Thoracic aorta (tissue), 2 donors: ENCODE data around the gene SIAH1. TPM values are rescaled to one million over a fixed set of nuclear protein-coding genes. Genes with fewer than 3 reads are reported as not detected.

Source experiments
- ATAC-seq: fragments of 150-250 bp; one replicate; pipeline ENCODE4 v1.8.0; 2017; ENCODE audit warnings: low read depth; ENCODE audit not compliant: insufficient number of reproducible peaks, low FRiP score
- DNase-seq: peaks from one replicate; pipeline ENCODE4 v3.0.0-alpha.2; 2020; ENCODE audit warnings: low spot score
- H3K27ac ChIP-seq, 2 donors: fragments of 200-600 bp; sonication (generic); 1 replicate in 1 of 2; 2 replicates in 1 of 2; pipeline ENCODE4 v1.5.1; 2016; ENCODE audit warnings: mild to moderate bottlenecking in 2 of 2, moderate library complexity in 2 of 2
- H3K27me3 ChIP-seq: fragments of 200-600 bp; sonication (generic); replicated peaks from 2 replicates; pipeline ENCODE4 v1.6.0; 2016; ENCODE audit warnings: mild to moderate bottlenecking; ENCODE audit not compliant: insufficient read depth
- H3K36me3 ChIP-seq: fragments of 200-600 bp; sonication (generic); one replicate; pipeline ENCODE4 v1.5.1; 2016
- H3K4me1 ChIP-seq, 2 donors: fragments of 200-600 bp; sonication (generic); 1 replicate in 1 of 2; 2 replicates in 1 of 2; pipeline versions ENCODE4 v1.5.1 to v1.6.0; 2016; ENCODE audit warnings: low read depth in 2 of 2, mild to moderate bottlenecking in 1 of 2; ENCODE audit not compliant: control insufficient read depth in 1 of 2
- H3K4me3 ChIP-seq: fragments of 200-600 bp; sonication (generic); 2 replicates; pipeline ENCODE4 v1.5.1; 2016; ENCODE audit warnings: mild to moderate bottlenecking
- H3K9me3 ChIP-seq: fragments of 200-600 bp; sonication (generic); 2 replicates; pipeline ENCODE4 v1.5.1; 2016
- total RNA-seq, 2 donors: library from RNA; depleted of rRNA; stranded (reverse); fragments of >200 nt; gene quantifications; one replicate each; pipeline versions ENCODE4 v1.1.0 to v1.2.3, GENCODE V29; 2016
- TF ChIP-seq, protein P1 (sequence below): fragments of 200-600 bp; sonication (generic); IDR thresholded peaks from one replicate; pipeline ENCODE4 v1.5.1; 2019; ENCODE audit warnings: antibody characterized with exemption

Gene SIAH1
- total RNA-seq, 2 donors from 2014 or later = 28.2 to 40.8 TPM

DNA sequence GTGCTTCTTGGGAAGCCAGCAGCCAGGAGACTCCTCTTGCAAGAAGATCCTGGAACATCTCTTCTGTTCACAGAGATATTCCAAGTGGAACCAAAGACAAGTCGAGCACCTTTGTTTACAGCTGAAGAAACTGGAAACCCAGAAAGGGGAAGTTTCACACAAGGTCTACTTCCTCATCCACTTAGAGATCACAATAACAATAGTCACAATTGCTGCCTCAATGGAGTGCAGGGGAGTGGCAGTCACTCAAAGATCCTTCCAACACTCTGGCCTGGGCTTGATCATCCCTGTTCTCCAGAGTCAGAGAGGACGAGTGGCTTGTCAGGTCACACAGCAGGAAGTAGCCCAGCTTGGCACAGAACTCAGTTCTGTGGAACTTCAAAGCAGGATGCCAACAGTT is 46.9 kb upstream of the SIAH1 start:
- H3K27me3 ChIP-seq = no peaks in the 10 kb centered on the region
- no peak overlapping the region for H3K4me3 ChIP-seq
- no peak overlapping the region for H3K27ac ChIP-seq
- no peaks in the 10 kb centered on the region for H3K36me3 ChIP-seq
- TF ChIP-seq, protein P1, sequence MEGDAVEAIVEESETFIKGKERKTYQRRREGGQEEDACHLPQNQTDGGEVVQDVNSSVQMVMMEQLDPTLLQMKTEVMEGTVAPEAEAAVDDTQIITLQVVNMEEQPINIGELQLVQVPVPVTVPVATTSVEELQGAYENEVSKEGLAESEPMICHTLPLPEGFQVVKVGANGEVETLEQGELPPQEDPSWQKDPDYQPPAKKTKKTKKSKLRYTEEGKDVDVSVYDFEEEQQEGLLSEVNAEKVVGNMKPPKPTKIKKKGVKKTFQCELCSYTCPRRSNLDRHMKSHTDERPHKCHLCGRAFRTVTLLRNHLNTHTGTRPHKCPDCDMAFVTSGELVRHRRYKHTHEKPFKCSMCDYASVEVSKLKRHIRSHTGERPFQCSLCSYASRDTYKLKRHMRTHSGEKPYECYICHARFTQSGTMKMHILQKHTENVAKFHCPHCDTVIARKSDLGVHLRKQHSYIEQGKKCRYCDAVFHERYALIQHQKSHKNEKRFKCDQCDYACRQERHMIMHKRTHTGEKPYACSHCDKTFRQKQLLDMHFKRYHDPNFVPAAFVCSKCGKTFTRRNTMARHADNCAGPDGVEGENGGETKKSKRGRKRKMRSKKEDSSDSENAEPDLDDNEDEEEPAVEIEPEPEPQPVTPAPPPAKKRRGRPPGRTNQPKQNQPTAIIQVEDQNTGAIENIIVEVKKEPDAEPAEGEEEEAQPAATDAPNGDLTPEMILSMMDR = no peak
- DNase-seq = no peak
- no peaks in the 10 kb centered on the region for H3K9me3 ChIP-seq
- no peak for ATAC-seq
- no peaks in the 10 kb centered on the region for H3K4me1 ChIP-seq

DNA sequence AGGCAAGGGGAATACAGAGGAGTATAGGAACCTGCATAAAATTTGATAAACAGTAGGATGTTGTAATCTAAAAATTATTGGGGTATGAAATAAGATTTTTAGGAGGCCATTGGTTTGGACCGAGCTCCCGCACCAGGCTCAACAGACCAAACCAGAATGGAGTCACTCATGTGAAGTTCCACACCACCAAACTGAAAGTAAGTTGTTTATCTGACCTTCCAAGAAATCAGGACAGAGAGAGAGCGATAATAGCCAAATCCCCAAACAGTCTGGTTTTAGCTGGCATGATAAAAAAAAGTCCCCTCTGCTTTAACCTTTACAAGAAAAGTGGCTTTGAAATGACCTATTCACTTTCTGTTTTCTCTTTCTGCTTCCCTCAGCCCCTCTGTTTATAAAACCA is 45.7 kb upstream of the SIAH1 start:
- ATAC-seq (no peak), DNase-seq (no peak)
- H3K9me3 ChIP-seq = no peaks in the 10 kb centered on the region
- TF ChIP-seq, protein P1 = no peak
- H3K36me3 ChIP-seq = no peaks in the 10 kb centered on the region
- no peak overlapping the region for H3K4me3 ChIP-seq
- H3K4me1 ChIP-seq = no peaks in the 10 kb centered on the region
- H3K27ac ChIP-seq = no peak overlapping the region
- no peaks in the 10 kb centered on the region for H3K27me3 ChIP-seq

DNA sequence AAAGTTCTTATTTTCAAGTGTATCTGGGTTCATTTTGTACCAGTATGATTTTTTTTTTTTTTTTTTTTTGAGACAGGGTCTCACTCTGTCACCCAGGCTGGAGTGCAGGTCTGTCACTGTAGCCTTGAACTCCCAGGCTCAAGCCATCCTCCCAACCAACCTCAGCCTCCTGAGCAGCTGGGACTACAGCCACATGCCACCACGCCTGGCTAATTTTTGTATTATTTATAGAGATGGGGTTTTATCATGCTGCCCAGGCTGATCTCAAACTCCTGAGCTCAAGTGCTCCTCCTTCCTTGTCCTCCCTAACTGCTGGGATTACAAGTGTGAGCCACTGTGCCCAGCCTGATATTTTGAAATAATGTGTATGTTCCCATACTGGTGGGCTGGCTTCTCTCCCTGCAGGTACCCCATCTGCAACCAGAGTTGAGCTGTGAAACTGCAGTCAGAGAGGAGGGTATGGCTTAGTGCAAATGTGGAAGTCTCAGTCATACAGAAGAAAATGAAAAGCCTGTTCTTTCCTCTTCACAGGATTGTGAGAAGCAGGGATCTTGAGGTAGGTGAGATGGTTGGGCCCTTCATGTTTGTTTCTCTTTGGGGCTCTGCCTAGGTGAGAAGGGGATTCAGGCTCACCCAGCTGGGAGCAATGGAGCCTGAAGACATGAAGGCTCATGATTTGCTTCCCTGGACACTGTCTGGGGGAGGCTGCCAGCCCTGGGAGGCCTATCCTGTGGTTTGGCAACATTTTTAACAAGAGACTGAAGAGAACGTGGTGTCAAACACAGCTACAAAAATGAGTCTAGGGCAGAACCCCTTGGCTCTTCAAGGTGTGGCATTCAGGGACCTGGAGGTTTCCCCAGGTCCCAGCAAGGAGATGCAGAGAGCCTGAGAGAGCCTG is 41.3 kb upstream of the SIAH1 start:
- H3K9me3 ChIP-seq = no peaks in the 10 kb centered on the region
- TF ChIP-seq, protein P1 = no peak
- H3K27ac ChIP-seq = no peak overlapping the region
- no peak for ATAC-seq
- H3K36me3 ChIP-seq = no peaks in the 10 kb centered on the region
- no peak overlapping the region for H3K4me3 ChIP-seq
- no peaks in the 10 kb centered on the region for H3K4me1 ChIP-seq
- DNase-seq = no peak
- H3K27me3 ChIP-seq = no peaks in the 10 kb centered on the region

DNA sequence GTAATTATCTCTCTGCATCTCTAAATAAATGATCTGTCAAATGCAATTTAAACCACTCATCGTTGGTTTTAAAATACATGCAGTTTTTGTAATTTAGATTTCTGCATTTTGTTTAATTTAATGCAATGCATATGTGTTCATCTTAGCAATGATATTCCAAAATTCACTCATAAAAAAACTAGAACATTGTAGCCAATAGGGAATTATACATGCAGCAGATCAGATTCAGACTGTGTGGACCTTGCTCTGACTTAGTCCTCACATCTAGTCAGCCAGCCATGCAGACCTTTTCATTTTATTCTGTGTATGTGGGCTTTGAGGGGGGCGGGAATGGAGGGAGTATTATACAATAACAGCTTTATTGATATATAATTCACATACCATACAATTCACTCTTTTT is 37.3 kb upstream of the SIAH1 start:
- TF ChIP-seq, protein P1 = no peak
- no peak for ATAC-seq
- DNase-seq = no peak

DNA sequence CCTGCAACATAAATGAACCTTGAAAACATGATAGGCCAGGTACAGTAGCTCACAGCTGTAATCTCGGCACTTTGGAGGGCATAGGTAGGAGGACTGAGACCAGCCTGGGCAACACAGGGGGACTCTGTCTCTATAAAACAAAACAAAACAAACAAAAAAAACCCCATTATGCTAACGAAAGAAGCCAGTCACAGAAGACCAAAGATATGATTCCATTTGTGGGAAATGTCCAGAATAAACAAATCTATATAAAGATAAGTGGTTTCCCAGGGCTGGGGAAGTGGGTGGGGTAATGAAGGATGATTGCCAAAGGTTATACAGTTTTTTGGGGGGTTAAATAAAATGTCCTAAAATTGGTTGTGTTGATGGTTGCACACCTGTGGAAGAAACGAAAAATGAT is 36.5 kb upstream of the SIAH1 start:
- no peak for DNase-seq
- no peaks in the 10 kb centered on the region for H3K9me3 ChIP-seq
- H3K4me3 ChIP-seq = no peak overlapping the region
- no peak for ATAC-seq
- no peaks in the 10 kb centered on the region for H3K27me3 ChIP-seq
- H3K4me1 ChIP-seq = no peaks in the 10 kb centered on the region
- no peaks in the 10 kb centered on the region for H3K36me3 ChIP-seq
- TF ChIP-seq, protein P1 = no peak
- H3K27ac ChIP-seq = no peak overlapping the region

More for the DNA sequence above, 37.3 kb upstream of the SIAH1 start:
- no peaks in the 10 kb centered on the region for H3K9me3 ChIP-seq
- H3K27me3 ChIP-seq = no peaks in the 10 kb centered on the region
- no peaks in the 10 kb centered on the region for H3K36me3 ChIP-seq
- no peak overlapping the region for H3K4me3 ChIP-seq
- H3K4me1 ChIP-seq = no peaks in the 10 kb centered on the region
- no peak overlapping the region for H3K27ac ChIP-seq
